ENCODE results near the gene ALG13. TPM values are rescaled to one million over a fixed set of nuclear protein-coding genes. Genes with fewer than 3 reads are reported as not detected.
A peak's percentile ranks its signal among the peaks of the same experiment; 100 is the strongest.
"Not testable (repeated sequence)": the region's sequence is repeated elsewhere in the genome, so short reads cannot be mapped to it uniquely, and the experiment has no call there.

The ALG13 gene
- 145 TPM for total RNA-seq
- polyA plus RNA-seq, result 10 to 100 TPM; 50.3 to 64.0 (median 55.9) TPM

DNA sequence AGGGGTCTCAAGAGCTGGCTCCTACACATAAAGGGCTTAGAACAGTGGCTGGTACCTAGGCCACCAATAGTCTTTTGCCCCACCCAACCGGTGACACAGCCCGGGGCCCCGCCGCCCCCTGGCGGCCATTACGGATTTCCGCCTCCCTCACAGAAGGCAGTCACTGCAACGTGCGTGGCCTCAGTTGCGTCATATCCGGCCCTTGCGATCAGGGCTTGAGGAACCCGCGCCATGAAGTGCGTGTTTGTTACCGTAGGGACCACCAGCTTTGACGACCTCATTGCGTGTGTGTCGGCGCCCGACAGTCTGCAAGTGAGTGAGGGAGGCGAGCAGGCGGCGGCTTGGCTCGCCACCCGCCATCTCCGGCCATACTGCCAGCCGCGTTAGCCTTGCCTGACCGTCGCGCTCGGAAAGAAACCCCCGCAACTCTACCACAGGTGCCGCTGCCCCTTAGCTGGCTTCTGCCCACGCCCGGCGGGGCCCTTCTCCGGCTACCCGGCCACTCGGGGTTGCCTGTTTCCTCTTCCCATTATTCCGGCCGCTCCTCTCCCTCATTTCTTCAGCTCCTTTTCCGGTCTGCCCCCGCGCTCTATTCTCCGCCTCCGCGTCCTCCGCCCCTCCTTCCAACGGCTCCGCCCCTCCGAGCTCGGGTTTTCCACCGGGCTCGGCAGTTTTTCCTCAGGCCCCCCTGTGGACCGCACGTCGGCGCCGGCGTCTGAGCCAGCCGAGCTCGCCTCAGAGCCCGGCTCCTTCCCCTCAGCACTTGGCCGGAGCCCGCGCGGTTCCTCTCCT, at the start of gene ALG13:
Gene ALG13, plus strand, starts transcription at position 183 of the 792 bp plus-strand sequence. Its CDS starts 49 bp downstream, at position 232.
- peak within 1 kb of the TSS; percentile 93 for H3K4me3 ChIP-seq (ENCODE audit: low read depth, low read length)
- H3K27ac ChIP-seq (ENCODE audit: insufficient read depth, low read length, poor library complexity, severe bottlenecking), result peak within 1 kb of the TSS; percentile 97
- ATAC-seq (ENCODE audit: low read depth in 2 of 2) (peak; percentile 93 to 95), DNase-seq (peak; percentile 82 to 94 (median 91))
- H3K9me3 Mint-ChIP-seq, result peaks cover 0 to 1% (median 0%) of the 10 kb centered on the region in 7 donors
- peaks cover 21 to 48% (median 28%) of the 10 kb centered on the region in 4 donors for H3K4me1 Mint-ChIP-seq
- H3K4me1 ChIP-seq (ENCODE audit: control insufficient read depth, insufficient read depth, low read length, poor library complexity, severe bottlenecking), result peaks cover 9% of the 10 kb centered on the region
- no peaks in the 10 kb centered on the region for H3K27me3 ChIP-seq (ENCODE audit: control insufficient read depth, insufficient read depth, low read length)
- peaks cover 22% of the 10 kb centered on the region for H3K36me3 ChIP-seq (ENCODE audit: control insufficient read depth, insufficient read depth, low read length)
- peak within 1 kb of the TSS; percentile 94 to 98 (median 96) for H3K4me3 Mint-ChIP-seq
- H3K9me3 ChIP-seq (ENCODE audit: control insufficient read depth in 2 of 2, low read length in 2 of 2), result no peaks in the 10 kb centered on the region
- peak within 1 kb of the TSS; percentile 94 to 99 (median 98) for H3K27ac Mint-ChIP-seq
- peaks cover 29% of the 10 kb centered on the region for H3K36me3 Mint-ChIP-seq
- H3K27me3 Mint-ChIP-seq, result no peaks in the 10 kb centered on the region

DNA sequence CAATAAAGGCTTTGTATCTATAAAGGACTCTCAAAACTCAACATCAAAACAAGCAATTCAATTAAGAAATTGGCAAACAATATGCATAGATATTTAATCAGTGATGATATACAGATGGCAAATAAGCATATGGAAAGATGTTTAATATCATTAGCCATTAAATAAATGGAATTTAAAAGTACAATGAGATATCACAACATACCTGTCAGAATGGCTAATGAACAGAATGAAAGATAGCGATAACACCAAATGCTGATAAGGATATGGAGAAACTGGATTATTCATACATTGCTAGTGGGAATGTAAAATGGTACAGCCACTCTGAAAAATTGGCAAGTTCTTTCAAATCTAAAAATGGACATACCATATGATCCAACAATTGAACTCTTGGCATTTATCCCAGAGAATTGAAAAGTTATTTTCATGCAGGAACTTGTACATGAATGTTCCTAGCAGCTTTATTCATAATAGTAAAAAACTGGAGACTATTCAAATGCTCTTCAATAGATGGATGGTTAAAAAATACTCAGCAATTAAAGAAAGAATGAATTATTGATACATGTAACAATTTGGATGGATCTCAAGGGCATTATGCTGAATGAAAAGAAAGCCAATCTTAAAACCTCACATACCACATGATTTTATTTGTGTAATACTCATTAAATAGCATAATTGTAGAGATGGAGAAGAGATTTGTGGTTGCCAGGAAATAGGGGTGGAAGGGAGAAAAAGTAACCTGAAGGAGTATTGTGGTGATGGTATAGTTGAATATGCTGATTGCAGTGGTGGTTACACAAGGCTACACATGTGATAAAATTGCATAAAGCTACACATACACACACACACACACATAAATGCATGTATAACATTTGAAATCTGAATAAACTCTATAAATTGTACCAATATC, 45.9 kb upstream of the ALG13 start:
- no peak overlapping the region for H3K4me3 Mint-ChIP-seq
- H3K36me3 Mint-ChIP-seq, result no peaks in the 10 kb centered on the region
- DNase-seq (no peak), ATAC-seq (ENCODE audit: low read depth in 2 of 2) (no peak)
- H3K36me3 ChIP-seq (ENCODE audit: control insufficient read depth, insufficient read depth, low read length), result no peaks in the 10 kb centered on the region
- H3K4me1 Mint-ChIP-seq, result no peaks in the 10 kb centered on the region
- no peak overlapping the region for H3K27ac Mint-ChIP-seq
- no peaks in the 10 kb centered on the region for H3K27me3 ChIP-seq (ENCODE audit: control insufficient read depth, insufficient read depth, low read length)
- H3K9me3 ChIP-seq (ENCODE audit: control insufficient read depth in 2 of 2, low read length in 2 of 2), result no peaks in the 10 kb centered on the region
- no peak overlapping the region for H3K4me3 ChIP-seq (ENCODE audit: low read depth, low read length)
- H3K9me3 Mint-ChIP-seq, result peaks cover 0 to 3% (median 0%) of the 10 kb centered on the region in 7 donors
- no peak overlapping the region for H3K27ac ChIP-seq (ENCODE audit: insufficient read depth, low read length, poor library complexity, severe bottlenecking)
- no peaks in the 10 kb centered on the region for H3K27me3 Mint-ChIP-seq
- no peaks in the 10 kb centered on the region for H3K4me1 ChIP-seq (ENCODE audit: control insufficient read depth, insufficient read depth, low read length, poor library complexity, severe bottlenecking)

DNA sequence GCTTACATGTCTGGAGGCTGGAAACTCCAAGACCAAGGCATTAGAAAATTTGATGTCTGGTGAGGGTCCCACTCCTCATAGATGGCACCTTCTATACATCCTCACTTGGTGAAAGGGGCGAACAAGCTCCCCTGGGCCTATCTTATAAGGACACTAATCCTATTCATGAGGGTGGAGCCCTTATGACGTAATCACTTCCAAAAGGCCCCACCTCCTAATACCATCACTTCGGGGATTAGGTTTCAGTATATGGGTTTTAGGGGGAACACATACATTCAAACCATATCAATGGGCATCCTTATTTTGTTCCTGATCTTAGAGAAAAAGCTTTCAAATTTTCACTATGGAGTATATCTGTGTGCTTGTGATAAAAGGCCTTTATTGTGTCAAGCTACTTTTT, 39.0 kb upstream of the ALG13 start:
- Mint-ChIP-seq H3K4me3 (no peak overlapping the region), H3K36me3 (no peaks in the 10 kb centered on the region), H3K27ac (no peak overlapping the region), H3K27me3 (no peaks in the 10 kb centered on the region), H3K4me1 (no peaks in the 10 kb centered on the region), H3K9me3 (peaks cover 0 to 5% (median 0%) of the 10 kb centered on the region in 7 donors)
- ATAC-seq (ENCODE audit: low read depth in 2 of 2), result no peak
- H3K4me1 ChIP-seq (ENCODE audit: control insufficient read depth, insufficient read depth, low read length, poor library complexity, severe bottlenecking), result no peaks in the 10 kb centered on the region
- no peak overlapping the region for H3K4me3 ChIP-seq (ENCODE audit: low read depth, low read length)
- no peaks in the 10 kb centered on the region for H3K9me3 ChIP-seq (ENCODE audit: control insufficient read depth in 2 of 2, low read length in 2 of 2)
- no peaks in the 10 kb centered on the region for H3K27me3 ChIP-seq (ENCODE audit: control insufficient read depth, insufficient read depth, low read length)
- DNase-seq, result no peak
- H3K27ac ChIP-seq (ENCODE audit: insufficient read depth, low read length, poor library complexity, severe bottlenecking), result no peak overlapping the region
- no peaks in the 10 kb centered on the region for H3K36me3 ChIP-seq (ENCODE audit: control insufficient read depth, insufficient read depth, low read length)

DNA sequence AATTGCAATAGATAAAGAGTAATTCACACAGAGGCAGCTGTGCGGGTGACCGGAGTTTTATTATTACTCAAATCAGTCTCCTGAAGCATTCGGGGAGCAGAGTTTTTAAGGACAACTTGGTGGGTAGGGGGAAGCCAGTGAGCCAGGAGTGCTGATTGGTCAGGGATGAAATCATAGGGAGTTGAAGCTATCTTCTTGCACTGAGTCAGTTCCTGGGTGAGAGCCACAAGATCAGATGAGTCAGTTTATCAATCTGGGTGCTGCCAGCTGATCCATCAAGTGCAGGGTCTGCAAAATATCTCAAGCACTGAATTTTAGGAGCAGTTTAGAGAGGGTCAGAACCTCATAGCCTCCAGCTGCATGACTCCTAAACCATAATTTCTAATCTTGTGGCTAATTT, 35.8 kb upstream of the ALG13 start:
- H3K4me3 Mint-ChIP-seq; H3K4me1 Mint-ChIP-seq; DNase-seq; H3K9me3 ChIP-seq (ENCODE audit: control insufficient read depth in 2 of 2, low read length in 2 of 2); H3K27ac Mint-ChIP-seq; H3K36me3 Mint-ChIP-seq; H3K27me3 ChIP-seq (ENCODE audit: control insufficient read depth, insufficient read depth, low read length); H3K27me3 Mint-ChIP-seq; H3K36me3 ChIP-seq (ENCODE audit: control insufficient read depth, insufficient read depth, low read length); H3K9me3 Mint-ChIP-seq; H3K4me3 ChIP-seq (ENCODE audit: low read depth, low read length); H3K4me1 ChIP-seq (ENCODE audit: control insufficient read depth, insufficient read depth, low read length, poor library complexity, severe bottlenecking); H3K27ac ChIP-seq (ENCODE audit: insufficient read depth, low read length, poor library complexity, severe bottlenecking); ATAC-seq (ENCODE audit: low read depth in 2 of 2): not testable (repeated sequence)

DNA sequence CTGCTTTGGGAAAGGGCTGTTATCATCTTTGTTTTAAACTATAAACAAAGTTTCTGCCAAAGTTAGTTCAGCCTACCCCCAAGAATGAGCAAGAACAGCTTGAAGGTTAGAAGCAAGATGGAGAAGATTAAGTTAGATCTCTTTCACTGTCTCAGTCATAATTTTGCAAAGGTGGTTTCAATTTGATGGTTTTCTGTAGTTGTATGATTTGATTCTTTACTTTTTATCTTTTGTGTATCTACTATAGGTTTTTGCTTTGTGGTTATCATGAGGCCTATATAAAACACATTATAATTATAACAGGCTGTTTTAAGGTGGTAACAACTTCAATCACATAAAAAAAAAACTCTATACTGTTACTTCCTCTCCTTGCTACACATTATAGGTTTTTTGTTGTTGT, 35.4 kb upstream of the ALG13 start:
- Mint-ChIP-seq H3K9me3 (peaks cover 0 to 9% (median 0%) of the 10 kb centered on the region in 7 donors), H3K27me3 (no peaks in the 10 kb centered on the region), H3K36me3 (no peaks in the 10 kb centered on the region), H3K4me3 (no peak overlapping the region), H3K27ac (no peak overlapping the region), H3K4me1 (no peaks in the 10 kb centered on the region)
- no peaks in the 10 kb centered on the region for H3K27me3 ChIP-seq (ENCODE audit: control insufficient read depth, insufficient read depth, low read length)
- DNase-seq, result no peak
- no peaks in the 10 kb centered on the region for H3K36me3 ChIP-seq (ENCODE audit: control insufficient read depth, insufficient read depth, low read length)
- no peak for ATAC-seq (ENCODE audit: low read depth in 2 of 2)
- H3K27ac ChIP-seq (ENCODE audit: insufficient read depth, low read length, poor library complexity, severe bottlenecking), result no peak overlapping the region
- H3K4me1 ChIP-seq (ENCODE audit: control insufficient read depth, insufficient read depth, low read length, poor library complexity, severe bottlenecking), result no peaks in the 10 kb centered on the region
- no peaks in the 10 kb centered on the region for H3K9me3 ChIP-seq (ENCODE audit: control insufficient read depth in 2 of 2, low read length in 2 of 2)
- H3K4me3 ChIP-seq (ENCODE audit: low read depth, low read length), result no peak overlapping the region

DNA sequence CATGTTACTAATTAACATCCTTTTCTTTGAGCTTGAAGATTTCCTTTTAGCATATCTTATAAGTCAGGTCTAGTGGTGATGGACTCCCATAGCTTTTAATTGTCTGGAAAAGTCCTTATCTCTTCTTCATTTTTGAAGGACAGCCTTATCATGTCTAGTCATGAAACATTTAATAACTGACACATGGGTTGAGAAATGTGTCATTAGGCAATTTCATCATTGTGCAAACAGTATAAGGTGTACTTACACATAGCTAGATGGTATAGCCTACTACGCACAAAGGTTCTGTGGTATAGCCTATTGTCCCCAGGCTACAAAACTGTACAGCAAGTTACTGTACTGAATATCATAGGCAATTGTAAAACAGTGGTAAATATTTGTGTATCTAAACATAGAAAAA, 34.5 kb upstream of the ALG13 start:
- no peak overlapping the region for H3K4me3 ChIP-seq (ENCODE audit: low read depth, low read length)
- no peak overlapping the region for H3K27ac ChIP-seq (ENCODE audit: insufficient read depth, low read length, poor library complexity, severe bottlenecking)
- Mint-ChIP-seq H3K36me3 (no peaks in the 10 kb centered on the region), H3K4me3 (no peak overlapping the region), H3K9me3 (peaks cover 0 to 6% (median 0%) of the 10 kb centered on the region in 7 donors), H3K27me3 (no peaks in the 10 kb centered on the region), H3K4me1 (no peaks in the 10 kb centered on the region), H3K27ac (no peak overlapping the region)
- no peaks in the 10 kb centered on the region for H3K36me3 ChIP-seq (ENCODE audit: control insufficient read depth, insufficient read depth, low read length)
- ATAC-seq (ENCODE audit: low read depth in 2 of 2), result no peak
- H3K9me3 ChIP-seq (ENCODE audit: control insufficient read depth in 2 of 2, low read length in 2 of 2), result no peaks in the 10 kb centered on the region
- DNase-seq, result no peak
- H3K4me1 ChIP-seq (ENCODE audit: control insufficient read depth, insufficient read depth, low read length, poor library complexity, severe bottlenecking), result no peaks in the 10 kb centered on the region
- no peaks in the 10 kb centered on the region for H3K27me3 ChIP-seq (ENCODE audit: control insufficient read depth, insufficient read depth, low read length)

DNA sequence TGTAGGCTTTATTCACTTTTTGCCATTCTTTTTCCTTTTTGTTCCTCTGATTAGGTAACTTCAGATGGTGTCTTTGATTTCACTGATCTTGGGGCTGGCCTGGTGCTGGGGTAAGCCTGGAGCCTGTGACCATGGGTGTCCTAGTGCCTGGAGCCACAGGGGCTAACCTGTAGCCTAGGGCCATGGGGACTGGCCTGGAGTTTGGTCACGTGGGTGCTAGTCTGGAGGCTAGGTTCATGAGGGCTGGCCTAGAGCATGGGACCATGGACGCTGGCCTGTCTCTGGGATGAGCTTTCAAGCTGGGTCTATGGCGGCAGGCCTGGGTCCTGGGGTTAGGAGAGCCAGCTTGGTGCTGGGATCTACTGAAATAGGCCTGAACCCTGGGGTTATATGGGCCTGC, 32.2 kb upstream of the ALG13 start:
- Mint-ChIP-seq H3K4me1 (no peaks in the 10 kb centered on the region), H3K27ac (no peak overlapping the region), H3K4me3 (no peak overlapping the region), H3K9me3 (peaks cover 0 to 4% (median 0%) of the 10 kb centered on the region in 7 donors), H3K27me3 (no peaks in the 10 kb centered on the region), H3K36me3 (no peaks in the 10 kb centered on the region)
- Histone ChIP-seq H3K4me3 (ENCODE audit: low read depth, low read length) (no peak overlapping the region), H3K36me3 (ENCODE audit: control insufficient read depth, insufficient read depth, low read length) (no peaks in the 10 kb centered on the region), H3K9me3 (ENCODE audit: control insufficient read depth in 2 of 2, low read length in 2 of 2) (no peaks in the 10 kb centered on the region), H3K27ac (ENCODE audit: insufficient read depth, low read length, poor library complexity, severe bottlenecking) (no peak overlapping the region), H3K4me1 (ENCODE audit: control insufficient read depth, insufficient read depth, low read length, poor library complexity, severe bottlenecking) (no peaks in the 10 kb centered on the region), H3K27me3 (ENCODE audit: control insufficient read depth, insufficient read depth, low read length) (no peaks in the 10 kb centered on the region)
- no peak for ATAC-seq (ENCODE audit: low read depth in 2 of 2)
- no peak for DNase-seq

Data from CD4-positive, CD25-positive, alpha-beta regulatory T cell (primary cell).